GM12872 (cell line): ENCODE data around the gene SLC39A5.

Source experiments
- CTCF ChIP-seq: IDR thresholded peaks from 3 replicates; pipeline ENCODE4 v1.5.1; 2011; ENCODE audit warnings: low read depth, mild to moderate bottlenecking, low read length, moderate library complexity; ENCODE audit not compliant: insufficient read depth

The SLC39A5 gene

GRCh38 chr12:56219840-56220239 lies 10.0 kb upstream of the SLC39A5 start:
- TF ChIP-seq CTCF, result no peak

GRCh38 chr12:56220611-56221231 lies 9.1 kb upstream of the SLC39A5 start:
- TF ChIP-seq CTCF, result no peak

- no peak for TF ChIP-seq CTCF
Observed at GRCh38 chr12:56221232-56221756, 8.6 kb upstream of the SLC39A5 start.

- no peak for TF ChIP-seq CTCF
Observed at GRCh38 chr12:56221757-56222530, 7.9 kb upstream of the SLC39A5 start, which contains the start of gene RNF41. RNF41 (minus strand) TSS chr12:56221922; CDS start chr12:56214047, 7,875 bp downstream.

GRCh38 chr12:56222531-56222895 lies 7.3 kb upstream of the SLC39A5 start:
- no peak for TF ChIP-seq CTCF

- TF ChIP-seq CTCF, result no peak
Observed at GRCh38 chr12:56223571-56224101, 6.2 kb upstream of the SLC39A5 start.

GRCh38 chr12:56224102-56224701 lies 5.6 kb upstream of the SLC39A5 start, which contains the start of gene NABP2:
NABP2 (plus strand) TSS chr12:56224342; CDS start chr12:56224857, 515 bp downstream.
- peak; percentile 73 for TF ChIP-seq CTCF
